COLO668 (cell line): ENCODE results near the gene TMEM40.
"Not testable (repeated sequence)": the region's sequence is repeated elsewhere in the genome, so short reads cannot be mapped to it uniquely, and the experiment has no call there.

Source experiments
- DNase-seq: peaks from one replicate; lab custom pipeline; 2025; ENCODE audit not compliant: unreplicated experiment; lab: John Stamatoyannopoulos, UW

The TMEM40 gene, protein sequence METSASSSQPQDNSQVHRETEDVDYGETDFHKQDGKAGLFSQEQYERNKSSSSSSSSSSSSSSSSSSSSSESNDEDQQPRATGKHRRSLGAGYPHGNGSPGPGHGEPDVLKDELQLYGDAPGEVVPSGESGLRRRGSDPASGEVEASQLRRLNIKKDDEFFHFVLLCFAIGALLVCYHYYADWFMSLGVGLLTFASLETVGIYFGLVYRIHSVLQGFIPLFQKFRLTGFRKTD

DNA sequence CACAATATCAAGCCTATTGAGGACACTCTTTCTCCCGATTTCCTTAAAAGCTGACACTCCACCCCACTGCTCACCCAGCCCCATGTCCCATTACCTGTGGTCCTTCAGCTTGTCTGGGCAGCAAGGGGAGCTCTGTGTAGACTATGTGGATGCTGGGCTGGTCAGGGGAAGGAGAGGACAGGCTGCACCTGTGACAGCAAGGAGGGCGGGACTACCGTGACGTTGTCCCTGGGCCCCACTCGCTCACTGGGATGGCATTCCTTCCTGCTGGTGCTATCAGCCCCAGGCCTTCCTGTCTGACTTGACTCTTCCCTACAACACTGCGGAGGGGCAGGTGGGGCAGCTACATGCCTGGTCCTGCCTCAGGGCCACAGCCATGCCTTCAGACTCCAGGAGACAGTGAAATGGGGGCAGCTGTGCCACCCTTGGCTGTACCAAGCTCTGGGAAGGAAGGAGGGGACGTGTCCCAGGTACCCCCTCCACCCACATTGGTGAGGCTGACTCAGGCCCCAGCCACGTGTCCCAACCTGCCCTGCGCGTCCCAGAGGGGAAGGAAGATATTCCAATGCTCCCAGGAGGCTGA is at the start of gene TMEM40:
Gene TMEM40, minus strand, starts transcription at position 163 of the 583 bp plus-strand sequence. CDS start 9,427 bp downstream, outside the sequence.
- peak; percentile 12 for DNase-seq

DNA sequence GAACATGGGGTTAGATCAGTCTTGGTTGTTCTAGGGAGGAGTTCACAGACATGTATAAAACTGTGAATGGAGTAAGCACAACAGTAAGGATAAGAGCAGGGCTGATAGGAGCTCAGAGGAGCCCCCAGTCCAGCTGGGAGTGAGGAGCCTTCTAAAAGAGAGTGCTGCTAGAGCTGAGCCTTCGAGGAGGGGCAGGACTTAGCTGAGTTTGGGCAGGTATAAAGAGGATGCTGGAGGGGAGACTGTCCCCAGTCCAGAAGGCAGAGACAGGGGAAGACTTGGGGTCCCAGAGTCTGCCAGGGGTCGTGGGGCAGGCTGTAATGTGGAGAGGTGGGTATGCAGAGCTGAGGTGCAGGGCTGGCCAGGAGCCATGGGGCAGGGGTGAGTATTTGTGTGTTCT is 49.5 kb upstream of the TMEM40 start:
- no peak for DNase-seq

DNA sequence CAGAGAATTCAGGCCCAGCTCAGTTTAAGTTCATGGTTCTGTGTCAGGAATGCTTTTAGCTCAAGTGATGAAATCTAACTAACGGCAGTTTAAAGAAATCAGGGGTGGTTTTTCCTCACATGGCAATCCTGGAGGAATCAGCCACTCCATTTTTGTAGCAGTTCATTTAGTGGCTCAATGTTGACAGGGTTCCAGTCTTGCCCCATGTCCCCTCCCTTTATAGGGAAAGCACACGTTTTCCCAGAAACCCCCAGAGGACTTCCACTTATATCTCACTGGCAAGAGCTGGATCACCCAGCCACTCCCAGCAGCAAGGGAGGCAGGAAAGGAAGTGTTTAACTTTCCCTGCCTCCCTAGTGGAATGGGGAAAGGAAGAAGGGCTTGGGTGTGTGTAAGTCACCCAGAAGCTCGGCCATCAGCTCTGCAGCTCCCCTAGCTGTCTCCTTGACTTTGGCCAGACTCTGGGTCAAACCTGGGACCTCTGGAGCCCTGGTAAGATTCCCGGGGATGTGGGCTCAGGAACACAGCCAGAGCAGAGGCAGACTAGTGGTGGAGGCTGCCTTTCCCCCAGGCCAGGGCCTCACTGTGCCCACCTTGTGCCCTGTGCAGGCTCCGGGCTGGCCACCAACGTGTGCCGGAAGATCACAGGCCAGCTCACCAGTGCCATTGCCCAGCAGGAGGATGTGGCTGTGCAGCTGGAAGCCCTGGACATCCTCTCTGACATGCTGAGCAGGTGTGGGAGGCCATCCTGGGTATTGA is 48.7 kb upstream of the TMEM40 start:
- no peak for DNase-seq

DNA sequence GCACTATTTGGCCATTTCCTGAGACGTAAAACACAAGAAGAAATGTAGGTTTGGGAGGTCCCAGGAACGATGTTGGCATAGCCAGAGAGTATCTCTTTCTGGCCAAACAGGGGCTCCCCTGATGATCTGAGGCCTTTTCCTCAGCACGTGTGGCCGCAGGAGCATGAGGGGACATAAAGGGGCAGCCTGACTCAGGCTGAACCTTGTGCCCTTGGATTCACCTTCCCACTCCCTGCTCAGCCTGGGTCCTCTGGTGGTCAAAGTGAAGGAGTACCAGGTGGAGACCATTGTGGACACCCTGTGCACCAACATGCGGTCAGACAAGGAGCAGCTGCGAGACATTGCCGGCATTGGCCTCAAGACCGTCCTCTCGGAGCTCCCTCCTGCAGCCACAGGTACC is 48.0 kb upstream of the TMEM40 start:
- no peak for DNase-seq

DNA sequence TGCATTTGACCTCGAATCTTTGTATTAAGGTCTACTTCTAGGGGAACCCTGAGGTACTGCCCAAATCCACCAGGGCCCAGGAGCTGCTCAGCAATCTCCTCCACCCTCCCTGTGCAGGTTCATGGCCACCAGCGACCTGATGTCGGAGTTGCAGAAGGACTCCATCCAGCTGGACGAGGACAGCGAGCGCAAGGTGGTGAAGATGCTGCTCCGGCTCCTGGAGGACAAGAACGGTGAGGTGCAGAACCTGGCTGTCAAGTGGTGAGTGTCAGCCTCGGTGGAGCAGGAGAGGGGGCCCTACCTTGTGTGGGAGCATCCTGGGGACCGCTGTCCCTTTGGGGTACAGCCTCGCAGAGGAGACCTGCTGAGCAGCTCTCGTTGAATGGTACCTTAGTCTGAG is 44.3 kb upstream of the TMEM40 start:
- DNase-seq = no peak

DNA sequence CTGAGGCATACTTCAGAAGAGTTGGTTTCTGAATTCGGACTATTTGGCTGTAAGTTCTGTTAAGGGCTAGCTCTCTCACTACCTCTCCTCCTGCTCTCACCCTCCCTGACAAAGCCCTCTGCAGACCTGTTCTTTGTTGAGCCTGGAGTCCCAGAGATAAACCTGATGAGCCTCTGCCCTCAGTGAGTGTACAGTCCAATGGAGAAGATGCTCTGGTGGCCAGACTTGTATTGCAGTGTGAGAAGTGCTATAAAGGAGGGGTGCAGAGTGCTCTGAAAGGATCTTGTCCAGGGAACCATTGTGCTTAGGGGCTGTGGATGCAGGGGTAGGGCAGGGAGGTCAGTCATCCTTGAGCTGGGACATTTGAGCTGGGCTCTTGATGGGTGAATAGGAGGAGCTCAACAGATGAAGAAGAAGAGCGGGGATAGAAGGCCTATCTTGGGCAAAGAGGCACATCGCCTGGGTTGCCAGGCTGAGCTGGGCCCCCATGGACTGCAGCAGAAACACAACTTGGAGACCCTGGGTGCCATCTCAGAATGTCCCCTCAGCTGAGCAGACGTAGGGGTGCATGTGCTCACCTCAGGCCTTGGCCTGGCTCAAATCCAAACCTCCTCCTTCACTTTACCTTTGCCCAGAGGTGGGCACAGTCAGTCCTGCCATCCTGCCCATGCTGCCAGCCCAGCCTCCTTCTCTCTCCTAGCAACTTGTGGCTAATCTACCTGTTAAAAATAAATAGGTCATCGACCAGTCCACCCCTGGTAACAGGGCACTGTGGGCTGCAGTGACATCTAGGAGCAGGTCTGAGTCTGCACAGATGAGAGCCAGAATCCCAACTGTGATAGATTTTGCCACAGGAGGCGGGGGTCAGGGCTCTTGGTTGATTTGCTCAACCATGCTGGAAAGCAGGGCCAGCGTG is 40.7 kb upstream of the TMEM40 start:
- DNase-seq = no peak

DNA sequence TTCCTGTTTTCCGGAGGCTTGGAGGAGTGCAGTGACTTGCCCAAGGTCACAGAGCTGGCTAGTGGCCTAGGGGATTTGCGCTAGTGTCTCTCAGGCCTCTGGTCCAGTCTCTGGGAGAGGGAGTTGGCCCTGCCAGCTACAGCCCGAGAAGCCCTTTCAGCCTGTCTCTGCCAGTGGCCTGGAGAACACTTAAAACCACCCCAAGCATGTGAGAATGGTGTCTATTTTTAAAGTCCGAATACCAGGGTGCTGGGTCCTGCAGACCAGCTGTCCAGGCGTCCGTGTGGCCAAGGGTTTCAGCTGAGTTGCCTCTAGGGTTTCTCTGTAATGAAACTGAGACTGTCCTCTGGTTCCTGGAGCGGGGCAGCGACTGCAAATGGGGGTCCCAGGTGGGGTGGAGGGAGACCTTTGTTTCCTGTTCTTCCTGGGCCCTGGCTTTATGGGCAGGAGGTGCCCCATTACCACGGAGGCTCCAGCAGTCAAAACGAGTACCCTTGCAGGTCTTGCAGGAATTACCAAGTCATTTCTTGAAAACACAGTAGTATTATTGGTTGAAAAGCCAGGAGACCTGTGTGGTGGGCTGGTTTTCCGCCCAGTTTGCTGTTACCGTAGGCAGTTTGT is 39.6 kb upstream of the TMEM40 start:
- DNase-seq = no peak

DNA sequence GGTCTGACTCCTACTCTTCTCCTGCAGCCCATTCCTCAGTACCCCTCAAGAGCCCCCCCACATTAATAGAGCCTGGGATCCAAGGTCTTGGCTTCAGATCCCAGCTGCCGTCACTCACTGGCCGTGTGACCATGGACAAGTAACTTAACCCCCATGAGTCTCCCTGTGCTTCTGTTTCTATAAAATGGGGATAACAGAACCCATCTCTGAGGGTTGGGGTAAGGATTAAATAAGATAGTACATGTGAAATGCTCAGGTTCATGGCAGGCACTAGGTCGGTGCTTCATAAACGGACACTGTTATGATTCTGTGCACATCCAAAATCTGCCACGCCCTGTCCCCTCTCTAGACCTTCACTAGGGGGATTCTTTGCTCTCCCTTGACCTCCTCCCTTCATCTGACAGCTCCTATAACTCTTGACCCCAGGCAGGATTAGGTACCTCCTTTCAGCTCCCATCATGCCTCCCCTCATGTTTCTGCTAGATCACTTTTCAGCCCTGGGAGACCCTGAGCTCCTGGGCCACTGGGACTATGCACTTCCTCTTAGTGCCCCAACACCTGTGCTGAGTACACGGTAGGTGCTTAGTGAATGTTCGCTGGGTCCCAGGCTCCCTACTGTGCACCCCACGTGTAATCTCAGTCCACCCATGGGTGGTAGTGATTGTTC is 39.0 kb upstream of the TMEM40 start:
- no peak for DNase-seq

DNA sequence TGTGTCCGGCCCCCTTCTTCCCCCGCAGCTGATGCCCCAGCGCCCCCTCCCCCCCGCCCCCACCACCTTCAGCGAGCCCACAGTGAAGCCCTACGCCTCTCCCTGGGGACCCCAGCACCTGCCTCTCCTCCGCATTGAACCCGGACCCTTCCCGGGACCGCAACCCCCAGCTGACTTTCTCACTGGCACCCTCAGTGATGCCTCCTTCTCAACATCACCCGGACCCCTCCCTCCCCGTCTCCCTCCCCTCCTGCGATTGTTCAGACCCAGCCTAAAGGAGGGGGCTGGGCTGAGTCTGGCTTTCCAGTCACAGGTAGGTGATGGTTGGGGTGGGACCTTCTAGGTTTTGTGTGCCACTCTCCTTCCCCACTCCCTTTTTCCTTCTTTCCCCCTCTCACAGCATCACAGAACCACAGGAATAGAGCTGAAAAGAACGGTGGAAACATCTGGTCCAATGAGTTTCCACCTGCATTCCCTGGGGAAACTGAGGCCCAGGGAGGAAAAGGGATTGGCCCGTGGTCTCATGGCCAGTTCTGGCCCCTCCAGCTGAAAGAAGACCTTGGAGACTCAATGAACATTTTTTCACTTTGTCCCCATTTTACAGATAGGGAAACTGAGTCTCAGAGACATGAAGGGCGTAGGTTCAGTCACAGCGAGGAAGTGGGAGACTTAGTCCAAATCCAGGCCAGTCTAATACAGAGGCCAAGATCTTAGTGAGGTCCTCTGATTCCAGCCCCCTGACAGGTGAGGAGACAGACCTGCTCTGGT is 38.2 kb upstream of the TMEM40 start:
- DNase-seq = no peak

DNA sequence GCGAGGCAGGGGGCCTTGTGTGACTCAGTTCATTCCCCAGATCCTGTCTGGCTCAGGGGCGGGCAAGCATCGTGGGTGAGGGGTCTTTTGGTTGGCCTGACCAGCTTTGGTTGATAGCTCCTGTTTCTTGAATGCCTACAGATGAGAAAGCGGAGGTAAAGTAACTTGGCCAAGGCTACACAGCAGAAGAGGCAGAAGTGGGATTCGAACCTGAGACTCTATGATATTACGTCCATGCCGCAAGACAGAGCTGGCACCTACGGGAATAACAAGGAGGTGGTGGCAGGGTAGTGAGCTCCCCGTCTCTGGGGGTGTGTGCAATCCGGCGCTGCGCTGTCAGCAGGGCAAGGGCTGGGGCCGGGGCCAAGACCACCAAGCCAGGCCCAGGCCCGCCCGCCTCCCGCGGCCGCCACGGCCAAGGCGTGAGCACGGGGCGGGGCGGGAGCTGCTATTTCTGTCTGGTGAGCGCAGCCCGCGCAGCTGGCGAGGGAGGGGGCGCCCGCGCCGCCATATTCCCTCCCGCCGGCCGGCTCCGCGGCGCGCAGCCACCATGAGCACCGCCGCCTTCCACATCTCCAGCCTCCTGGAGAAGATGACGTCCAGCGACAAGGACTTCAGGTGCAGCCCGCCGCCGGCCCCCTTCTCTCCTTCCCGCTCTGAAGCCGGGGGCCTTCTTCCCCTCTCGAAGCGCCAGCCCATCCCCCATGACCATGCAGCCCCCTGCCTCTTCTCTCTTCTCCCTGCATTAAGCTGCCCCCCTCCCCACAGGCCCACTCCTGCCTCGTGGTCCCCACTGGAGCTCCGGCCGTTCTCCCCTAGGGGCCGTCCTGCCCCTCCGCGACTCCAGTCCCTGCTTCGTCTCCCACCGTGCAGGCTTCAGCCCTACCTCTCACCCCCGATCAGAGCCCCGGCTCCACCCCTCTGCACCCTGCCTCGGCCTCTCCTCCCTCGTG is 37.4 kb upstream of the TMEM40 start, which contains the start of gene CAND2:
Gene CAND2, plus strand, starts transcription at position 510 of the 953 bp plus-strand sequence. Its CDS starts 41 bp downstream, at position 551.
- DNase-seq = peak; percentile 31

DNA sequence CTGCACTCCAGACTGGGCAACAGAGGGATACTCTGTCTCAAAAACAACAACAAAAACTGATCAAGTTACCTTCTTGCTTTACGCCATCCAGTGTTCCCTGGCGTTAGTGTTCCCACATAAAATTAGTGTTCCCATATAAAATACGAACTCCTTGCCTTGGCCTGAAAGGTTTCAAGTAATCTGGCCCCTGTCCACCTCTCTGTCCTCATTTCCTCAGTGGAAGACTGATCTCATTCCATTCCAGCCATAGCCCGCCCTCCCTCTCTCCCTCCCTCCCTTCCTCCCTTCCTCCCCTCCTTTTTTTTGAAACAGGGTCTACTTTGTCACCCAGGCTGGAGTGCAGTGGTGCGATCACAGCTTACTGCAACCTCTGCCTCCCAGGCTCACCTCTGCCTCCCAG is 34.6 kb upstream of the TMEM40 start:
- DNase-seq = no peak

DNA sequence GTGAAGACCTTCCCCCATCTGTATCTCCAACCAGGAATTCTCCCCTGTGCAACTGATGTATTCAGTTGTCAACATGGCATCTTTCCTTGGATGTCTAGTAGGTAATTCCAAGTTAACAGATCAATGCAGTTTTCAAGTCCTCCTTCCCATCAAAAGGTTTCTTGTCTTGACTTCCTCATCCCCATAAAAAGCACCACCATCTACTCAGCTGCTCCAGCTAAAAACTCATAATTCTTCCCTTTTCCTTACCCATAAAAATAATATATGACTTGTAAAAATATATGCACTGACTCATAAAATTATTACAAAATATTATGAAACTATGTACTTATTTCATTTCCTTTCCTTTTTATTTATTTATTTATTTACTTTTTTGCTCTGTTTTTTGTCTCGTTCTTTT is 32.4 kb upstream of the TMEM40 start:
- no peak for DNase-seq

DNA sequence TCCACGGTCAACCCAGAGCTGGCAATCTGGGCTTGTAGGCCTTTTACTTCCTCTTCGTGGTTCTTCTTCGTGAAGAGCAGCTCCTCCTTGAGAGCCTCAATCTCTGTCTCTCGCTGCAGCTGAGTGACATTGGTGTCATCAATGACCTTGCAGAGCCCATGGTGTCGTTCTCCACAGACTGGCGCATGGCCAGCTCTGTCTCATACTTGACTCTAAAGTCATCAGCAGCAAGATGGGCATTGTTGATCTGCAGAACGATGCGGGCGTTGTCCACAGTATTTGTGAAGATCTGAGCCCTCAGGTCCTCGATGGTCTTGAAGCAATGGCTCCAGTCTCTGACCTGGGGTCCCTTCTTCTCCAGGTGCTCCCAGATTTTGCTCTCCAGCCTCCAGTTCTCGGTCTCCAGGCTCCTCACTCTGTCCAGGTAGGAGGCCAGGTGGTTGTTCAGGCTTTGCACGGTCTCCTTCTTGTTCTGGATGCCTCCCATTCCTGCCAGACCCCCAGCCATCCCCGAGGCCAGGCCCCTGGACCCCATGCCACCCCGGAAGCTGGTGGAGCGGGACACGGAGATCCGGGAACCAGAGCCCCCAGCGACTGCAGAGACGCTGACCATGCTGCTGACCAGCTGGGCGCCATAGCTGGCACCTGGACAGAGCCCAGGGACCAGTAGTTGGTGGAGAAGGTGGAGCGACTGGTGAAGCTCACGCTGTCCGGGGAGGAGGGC is 29.1 kb upstream of the TMEM40 start:
- not testable (repeated sequence) for DNase-seq

DNA sequence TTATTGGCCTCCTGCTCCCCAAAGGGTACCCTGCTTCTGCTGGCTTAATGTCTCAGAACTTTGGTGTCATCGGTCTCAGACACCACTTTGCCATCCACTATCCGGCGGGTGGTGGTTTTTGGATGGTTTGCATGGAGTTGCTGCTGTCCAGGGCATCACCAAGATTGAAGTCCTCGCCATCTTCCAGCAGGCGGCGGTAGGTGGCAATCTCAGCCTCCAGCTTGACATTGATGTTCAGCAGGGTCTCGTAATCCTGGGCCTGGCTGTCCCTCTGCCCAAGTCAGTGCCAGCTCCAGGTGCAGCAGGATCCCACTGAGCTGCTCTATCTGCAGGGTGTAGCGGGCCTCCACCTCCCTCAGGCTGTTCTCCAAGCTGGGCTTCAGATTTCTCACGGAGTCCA is 28.3 kb upstream of the TMEM40 start:
- not testable (repeated sequence) for DNase-seq

DNA sequence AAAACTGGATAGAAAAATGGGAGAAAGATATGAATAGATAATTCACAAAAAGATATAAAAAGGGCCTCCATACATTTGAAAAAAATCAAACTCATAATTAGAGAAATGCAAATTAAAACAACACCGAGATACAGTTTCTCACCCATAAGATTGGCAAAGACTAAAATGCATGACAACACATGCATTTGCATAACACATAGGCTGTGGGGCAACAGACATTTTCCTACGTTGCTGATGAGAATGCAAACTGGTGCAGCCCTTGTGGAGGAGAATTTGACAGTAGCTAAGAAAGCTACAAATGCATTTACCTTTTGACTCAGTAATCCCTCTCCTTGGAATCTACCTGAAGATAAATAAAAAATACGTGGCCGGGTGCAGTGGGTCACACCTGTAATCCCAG is 26.0 kb upstream of the TMEM40 start:
- no peak for DNase-seq

DNA sequence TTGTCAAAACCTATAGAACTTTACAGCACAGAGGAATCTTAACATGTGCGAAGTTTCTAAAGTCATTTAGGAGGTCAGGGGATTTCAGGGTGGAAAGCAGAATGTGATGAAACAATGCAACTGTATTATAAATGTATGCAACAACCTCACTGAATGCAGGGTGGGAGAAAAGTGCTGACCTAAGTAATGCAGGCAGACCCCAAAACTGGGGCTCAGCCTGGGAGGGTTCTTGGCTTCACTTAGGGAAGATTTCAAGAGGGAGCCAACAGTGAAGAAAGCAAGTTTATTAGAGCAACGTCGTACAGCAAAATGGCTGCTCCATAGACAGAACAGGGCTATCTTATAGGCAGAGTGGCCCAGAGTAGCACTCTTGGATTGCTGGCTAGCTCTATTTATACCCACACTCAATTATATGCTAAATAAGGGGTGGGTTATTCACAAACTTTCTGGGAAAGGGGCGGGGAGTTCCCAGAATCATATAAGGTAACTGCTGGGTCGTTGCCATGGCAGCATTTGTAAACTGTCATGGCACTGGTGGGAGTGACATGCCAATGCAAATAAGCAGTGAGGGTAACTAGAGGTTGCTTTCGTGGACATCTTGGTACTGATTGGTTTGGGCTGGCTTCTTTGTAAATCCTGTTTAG is 23.2 kb upstream of the TMEM40 start:
- no peak for DNase-seq

DNA sequence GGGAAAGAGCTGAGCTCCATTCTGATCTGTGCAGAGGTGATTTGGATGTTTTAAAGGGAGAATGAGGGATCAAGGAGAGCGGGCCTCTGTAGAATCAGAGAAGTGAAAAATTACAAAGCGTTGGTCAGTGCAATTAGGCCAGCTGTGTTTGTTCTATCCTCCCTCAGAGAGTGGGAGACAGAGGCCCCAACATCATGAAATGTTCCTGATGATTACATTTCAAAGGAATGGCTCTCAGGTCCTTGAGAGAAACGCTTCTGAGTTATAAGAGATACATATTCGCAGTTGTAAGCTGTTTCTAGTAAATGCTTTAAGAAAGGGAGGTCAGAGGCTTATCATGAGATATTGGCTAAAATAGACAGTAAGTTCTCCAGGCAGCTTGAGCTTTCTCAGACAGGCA is 21.7 kb upstream of the TMEM40 start:
- no peak for DNase-seq
